Kidney (tissue), 14 donors: ENCODE results near the gene PAK6. TPM values are rescaled to one million over a fixed set of nuclear protein-coding genes. Genes with fewer than 3 reads are reported as not detected.

Experiments used
- DNase-seq, 5 donors: peaks; one replicate each; pipeline ENCODE4 v3.0.0-alpha.2; 2013 to 2020
- FAIRE-seq: peaks from 2 replicates; lab custom pipeline; 2012; peaks lifted over from hg19 to GRCh38; lab: Jason Lieb, UNC
- H3K27ac ChIP-seq, 2 donors: one replicate each; pipeline ENCODE4 v1.7.0; 2013; ENCODE audit warnings: low read depth in 2 of 2, low read length in 2 of 2, inconsistent platforms in 1 of 2
- H3K27me3 ChIP-seq: one replicate; pipeline ENCODE4 v1.7.1; 2013; ENCODE audit warnings: low read length, inconsistent platforms; ENCODE audit not compliant: control insufficient read depth, insufficient read depth
- H3K36me3 ChIP-seq, 3 donors: one replicate each; pipeline versions ENCODE4 v1.7.0 to v1.7.1; 2013; ENCODE audit warnings: low read length in 3 of 3, control low read depth in 1 of 3, inconsistent platforms in 1 of 3; ENCODE audit not compliant: insufficient read depth in 3 of 3, control insufficient read depth in 2 of 3
- H3K4me1 ChIP-seq, 3 donors: one replicate each; pipeline versions ENCODE4 v1.7.0 to v1.7.1; 2013; ENCODE audit warnings: low read length in 3 of 3, inconsistent platforms in 1 of 3, low read depth in 1 of 3; ENCODE audit not compliant: control insufficient read depth in 2 of 3, insufficient read depth in 2 of 3
- H3K4me3 ChIP-seq, 3 donors: one replicate each; pipeline versions ENCODE4 v1.7.0 to v1.8.1; 2013; ENCODE audit warnings: low read length in 3 of 3, control low read depth in 1 of 3, inconsistent platforms in 1 of 3
- H3K9ac ChIP-seq, 3 donors: one replicate each; pipeline versions ENCODE4 v1.7.0 to v1.7.1; 2013; ENCODE audit warnings: low read length in 3 of 3, control low read depth in 1 of 3, inconsistent platforms in 1 of 3
- H3K9me3 ChIP-seq, 3 donors: one replicate each; pipeline versions ENCODE4 v1.7.0 to v1.7.1; 2013; ENCODE audit warnings: low read length in 3 of 3, control low read depth in 1 of 3, inconsistent platforms in 1 of 3; ENCODE audit not compliant: control insufficient read depth in 2 of 3, insufficient read depth in 1 of 3
- intact Hi-C: fragments of 100-400 bp; cut with DNase I; formaldehyde crosslinking; loops from one replicate; pipeline ENCODE4 v1.11.1; 2022
- polyA plus RNA-seq: library from polyadenylated mRNA; stranded (reverse); fragments of 350-450 nt; fragmentation: Illumina TruSeq; extraction: RNeasy Lipid Tissue Mini Kit (QIAGEN cat#74804); gene quantifications from one replicate; pipeline ENCODE4 v1.2.3, GENCODE V29; 2014; ENCODE audit warnings: low read depth, low replicate concordance; ENCODE audit not compliant: insufficient read depth
- total RNA-seq: library from RNA; stranded (reverse); fragmentation: NEBNext Ultra II Directional; extraction: Animal tissue kit (Norgen Biotek cat#: 25700); gene quantifications from one replicate; pipeline ENCODE4 v1.2.1, GENCODE V29; 2021
- TF ChIP-seq, protein P1 (sequence below): IDR thresholded peaks from 3 replicates; pipeline ENCODE4 v1.5.1; 2012; ENCODE audit warnings: mild to moderate bottlenecking, moderate library complexity, borderline replicate concordance; ENCODE audit not compliant: insufficient read depth; ENCODE audit errors: extremely low read depth
- donor health status: control.
- donor health status: control.
- donor health status: control.
- donor health status: control.
- donor health status: control.
- donor health status: DM: yes; HTN: yes; CAD: no.
- donor health status: Normal renal cell carcinoma (clear cell type).

Gene PAK6
- total and polyA plus RNA-seq, 2 donors from 2014 or later: 8.1 to 11.9 TPM

DNA sequence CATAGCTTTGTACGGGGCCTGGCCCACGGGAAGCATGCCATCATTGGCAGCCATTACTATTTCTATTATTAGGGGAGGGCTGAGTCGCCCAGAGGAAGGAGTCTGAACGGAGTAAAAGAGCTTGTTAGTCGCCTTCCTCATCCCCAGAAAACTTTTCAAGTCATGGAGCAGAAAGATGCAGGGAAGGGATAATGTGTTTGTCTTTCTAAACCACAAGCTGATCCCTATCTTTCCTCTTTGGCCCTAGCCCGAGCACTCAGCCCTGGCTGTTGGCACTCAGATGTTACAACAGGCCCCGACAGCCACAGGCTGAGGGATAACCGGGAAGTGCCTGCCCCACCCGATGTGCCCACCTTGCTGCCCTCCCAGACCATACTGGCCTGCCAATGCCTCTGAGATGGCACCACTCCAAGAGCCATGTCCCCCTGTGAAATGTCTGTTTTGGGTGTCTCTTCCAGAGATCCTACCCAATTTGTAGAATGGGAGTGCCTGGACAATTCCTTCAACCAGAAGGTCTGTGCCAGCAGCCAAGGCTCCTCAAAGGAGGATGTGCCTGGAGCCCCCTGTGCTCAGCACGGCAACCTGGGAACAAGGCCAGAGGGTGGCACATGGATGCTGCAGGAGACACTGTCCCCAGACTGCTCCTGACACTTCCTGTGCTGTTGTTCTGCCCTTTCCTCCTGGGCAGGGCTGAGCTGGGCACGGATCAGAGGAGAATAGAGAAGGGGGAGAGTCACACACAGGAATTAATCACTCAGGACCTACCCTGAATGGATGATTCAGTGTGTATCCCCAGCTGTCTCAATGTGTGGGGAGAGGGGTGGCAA, 10.8 kb downstream of the PAK6 start:
- DNase-seq (peak in 2 of 5 donors; percentile 21 to 59), FAIRE-seq (no peak)
- Histone ChIP-seq H3K36me3 (no peaks in the 10 kb centered on the region), H3K27me3 (peaks cover 6% of the 10 kb centered on the region), H3K4me1 (peaks cover 0 to 10% (median 0%) of the 10 kb centered on the region in 3 donors), H3K27ac (no peak overlapping the region), H3K4me3 (no peak overlapping the region), H3K9me3 (no peaks in the 10 kb centered on the region), H3K9ac (no peak overlapping the region)
- intact Hi-C loops: no loop called here
- TF ChIP-seq, protein P1, sequence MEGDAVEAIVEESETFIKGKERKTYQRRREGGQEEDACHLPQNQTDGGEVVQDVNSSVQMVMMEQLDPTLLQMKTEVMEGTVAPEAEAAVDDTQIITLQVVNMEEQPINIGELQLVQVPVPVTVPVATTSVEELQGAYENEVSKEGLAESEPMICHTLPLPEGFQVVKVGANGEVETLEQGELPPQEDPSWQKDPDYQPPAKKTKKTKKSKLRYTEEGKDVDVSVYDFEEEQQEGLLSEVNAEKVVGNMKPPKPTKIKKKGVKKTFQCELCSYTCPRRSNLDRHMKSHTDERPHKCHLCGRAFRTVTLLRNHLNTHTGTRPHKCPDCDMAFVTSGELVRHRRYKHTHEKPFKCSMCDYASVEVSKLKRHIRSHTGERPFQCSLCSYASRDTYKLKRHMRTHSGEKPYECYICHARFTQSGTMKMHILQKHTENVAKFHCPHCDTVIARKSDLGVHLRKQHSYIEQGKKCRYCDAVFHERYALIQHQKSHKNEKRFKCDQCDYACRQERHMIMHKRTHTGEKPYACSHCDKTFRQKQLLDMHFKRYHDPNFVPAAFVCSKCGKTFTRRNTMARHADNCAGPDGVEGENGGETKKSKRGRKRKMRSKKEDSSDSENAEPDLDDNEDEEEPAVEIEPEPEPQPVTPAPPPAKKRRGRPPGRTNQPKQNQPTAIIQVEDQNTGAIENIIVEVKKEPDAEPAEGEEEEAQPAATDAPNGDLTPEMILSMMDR: no peak

DNA sequence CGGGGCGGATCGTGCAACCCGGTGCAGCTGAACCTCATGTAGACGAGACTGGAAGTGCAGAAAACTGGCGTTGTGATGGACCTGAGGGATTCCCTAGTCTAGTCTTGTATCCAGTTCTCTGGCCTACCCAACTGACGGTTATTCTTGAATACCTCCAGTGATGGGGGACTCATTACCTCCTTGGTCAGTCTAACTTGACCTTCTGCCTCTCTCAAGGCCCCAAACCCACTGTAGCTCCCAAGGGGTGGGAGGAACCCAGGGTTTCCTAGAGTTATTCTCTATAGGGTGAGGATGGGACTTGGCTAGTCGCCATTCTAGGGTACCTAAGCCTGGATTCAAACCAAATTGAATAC, 11.4 kb downstream of the PAK6 start:
- FAIRE-seq (no peak), DNase-seq (peak in 1 of 5 donors; percentile 19)
- Histone ChIP-seq H3K4me3 (no peak overlapping the region), H3K9me3 (no peaks in the 10 kb centered on the region), H3K36me3 (no peaks in the 10 kb centered on the region), H3K4me1 (peaks cover 0 to 8% (median 0%) of the 10 kb centered on the region in 3 donors), H3K27me3 (peaks cover 6% of the 10 kb centered on the region), H3K9ac (no peak overlapping the region), H3K27ac (no peak overlapping the region)
- TF ChIP-seq, protein P1: no peak
- intact Hi-C loops: no loop called here

DNA sequence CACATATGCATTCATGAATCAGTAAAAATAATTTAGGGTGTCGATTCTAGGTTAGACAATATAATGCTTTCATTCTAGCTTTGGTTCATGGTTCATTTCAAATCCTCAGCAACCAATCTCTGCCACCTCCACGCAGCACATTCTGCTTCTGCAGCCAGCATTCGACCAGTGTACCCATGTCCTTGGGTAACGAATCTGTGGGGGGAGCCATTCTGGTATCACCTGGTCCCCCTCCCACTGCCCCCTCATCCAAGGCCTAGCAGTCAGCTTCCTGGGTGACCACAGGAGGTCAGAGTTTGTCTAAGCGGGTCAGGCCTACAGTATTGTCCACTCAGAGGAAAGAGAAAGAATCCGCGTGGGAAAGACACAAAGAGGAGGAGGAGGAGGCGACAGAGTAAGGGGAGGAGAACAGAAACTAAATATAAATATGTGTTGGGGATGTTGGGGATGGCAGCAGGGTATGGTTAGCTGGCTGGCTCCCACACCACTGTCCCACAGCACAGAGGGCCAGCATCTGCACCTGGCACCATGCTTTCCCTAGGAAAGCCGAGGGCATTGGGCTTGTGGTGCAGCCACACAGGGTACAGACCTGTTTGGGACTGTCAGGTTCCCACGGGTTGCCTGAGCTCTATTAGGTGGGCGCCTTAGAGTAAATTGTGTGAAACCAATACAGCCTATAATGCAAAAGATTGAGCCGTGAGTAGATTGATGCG, 12.1 kb downstream of the PAK6 start:
- no peaks in the 10 kb centered on the region for H3K9me3 ChIP-seq
- H3K4me3 ChIP-seq: no peak overlapping the region
- TF ChIP-seq, protein P1: no peak
- intact Hi-C loops: no loop called here
- peaks cover 0 to 8% (median 0%) of the 10 kb centered on the region in 3 donors for H3K4me1 ChIP-seq
- H3K27me3 ChIP-seq: peaks cover 6% of the 10 kb centered on the region
- peak in 2 of 5 donors; percentile 19 to 24 for DNase-seq
- FAIRE-seq: no peak
- H3K9ac ChIP-seq: no peak overlapping the region
- H3K27ac ChIP-seq: no peak overlapping the region
- H3K36me3 ChIP-seq: no peaks in the 10 kb centered on the region
